Measurements from ENCODE around the gene SNAPIN. TPM values are rescaled to one million over a fixed set of nuclear protein-coding genes. Genes with fewer than 3 reads are reported as not detected.
"Not testable (repeated sequence)": the region's sequence is repeated elsewhere in the genome, so short reads cannot be mapped to it uniquely, and the experiment has no call there.

Gene SNAPIN
- polyA plus RNA-seq, 1 donor from 2014 or later, result 74.5 TPM

GRCh38 chr1:153649137-153649862, 9.2 kb upstream of the SNAPIN start:
- H3K4me1 Mint-ChIP-seq, result peaks cover 2 to 7% (median 7%) of the 10 kb centered on the region in 3 donors
- H3K9me3 Mint-ChIP-seq, result no peaks in the 10 kb centered on the region
- H3K36me3 Mint-ChIP-seq, result peaks cover 3% of the 10 kb centered on the region
- no peak overlapping the region for H3K4me3 Mint-ChIP-seq
- H3K27me3 Mint-ChIP-seq, result no peaks in the 10 kb centered on the region
- peak overlapping the region in 2 of 3 donors; percentile 52 to 92 for H3K27ac Mint-ChIP-seq

GRCh38 chr1:153649863-153650235, 8.7 kb upstream of the SNAPIN start:
- H3K4me3 Mint-ChIP-seq, result no peak overlapping the region
- peaks cover 2 to 7% (median 7%) of the 10 kb centered on the region in 3 donors for H3K4me1 Mint-ChIP-seq
- no peaks in the 10 kb centered on the region for H3K9me3 Mint-ChIP-seq
- H3K27me3 Mint-ChIP-seq, result no peaks in the 10 kb centered on the region
- peaks cover 3% of the 10 kb centered on the region for H3K36me3 Mint-ChIP-seq
- no peak overlapping the region for H3K27ac Mint-ChIP-seq

- H3K36me3 Mint-ChIP-seq, result peaks cover 3% of the 10 kb centered on the region
- H3K27ac Mint-ChIP-seq, result no peak overlapping the region
- H3K27me3 Mint-ChIP-seq, result no peaks in the 10 kb centered on the region
- H3K9me3 Mint-ChIP-seq, result no peaks in the 10 kb centered on the region
- peaks cover under 1 to 4% (median 4%) of the 10 kb centered on the region in 3 donors for H3K4me1 Mint-ChIP-seq
- no peak overlapping the region for H3K4me3 Mint-ChIP-seq
These were observed 6.7 kb upstream of the SNAPIN start for GRCh38 chr1:153651771-153652170.

- no peaks in the 10 kb centered on the region for H3K9me3 Mint-ChIP-seq
These were observed 5.5 kb upstream of the SNAPIN start for GRCh38 chr1:153652805-153653500.

DNA sequence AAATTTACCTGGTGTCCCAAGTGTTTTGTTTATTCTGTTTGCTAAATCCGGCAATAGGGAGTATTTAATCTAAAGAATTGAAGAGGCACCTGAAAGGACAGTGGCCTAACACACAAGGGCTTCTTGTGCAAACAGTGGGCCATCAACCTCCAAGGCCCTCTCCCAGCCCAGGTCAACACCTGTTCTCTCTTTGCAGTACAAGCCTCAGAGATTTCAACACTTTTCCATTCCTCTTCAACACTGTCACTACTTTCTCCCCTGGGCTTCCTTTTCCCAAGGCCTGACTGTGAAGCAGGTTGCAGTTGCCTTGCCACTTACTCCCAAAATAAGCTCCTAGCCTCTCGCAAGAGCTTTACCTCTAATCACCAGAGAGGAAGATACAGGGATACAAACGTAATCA, 3.2 kb upstream of the SNAPIN start:
- Mint-ChIP-seq H3K4me1 (peaks cover 9 to 11% (median 11%) of the 10 kb centered on the region in 3 donors), H3K36me3 (peaks cover 4% of the 10 kb centered on the region), H3K4me3 (no peak overlapping the region), H3K27me3 (no peaks in the 10 kb centered on the region), H3K27ac (peak overlapping the region in 1 of 3 donors; percentile 67), H3K9me3 (no peaks in the 10 kb centered on the region)

More at GRCh38 chr1:153652805-153653500, 5.5 kb upstream of the SNAPIN start:
- Mint-ChIP-seq H3K4me1 (peaks cover 0 to 6% (median 2%) of the 10 kb centered on the region in 3 donors), H3K36me3 (peaks cover 2% of the 10 kb centered on the region), H3K4me3 (no peak overlapping the region), H3K27me3 (no peaks in the 10 kb centered on the region), H3K27ac (no peak overlapping the region)

DNA sequence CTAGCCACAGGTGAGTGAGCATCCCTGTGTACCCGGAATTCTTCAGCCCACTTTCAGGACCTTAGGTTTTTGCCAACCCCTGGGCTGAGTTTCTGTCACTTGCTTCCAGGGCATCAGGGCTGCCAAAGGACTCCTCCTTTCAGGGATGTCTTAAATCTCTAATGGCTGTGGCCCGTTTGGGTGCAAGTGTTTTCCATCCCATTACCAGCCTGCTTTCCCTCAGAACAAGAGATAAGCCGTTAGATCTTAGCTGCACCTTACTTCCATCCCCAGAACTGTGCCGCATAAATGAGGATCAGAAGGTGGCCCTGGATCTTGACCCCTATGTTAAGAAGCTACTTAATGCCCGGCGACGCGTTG, 652 bp downstream of the SNAPIN start:
- no peaks in the 10 kb centered on the region for H3K27me3 Mint-ChIP-seq
- peak overlapping the region; percentile 91 to 96 (median 91) for H3K27ac Mint-ChIP-seq
- peaks cover 9 to 11% (median 10%) of the 10 kb centered on the region in 3 donors for H3K4me1 Mint-ChIP-seq

GRCh38 chr1:153659656-153660055, 1.2 kb downstream of the SNAPIN start:
- H3K36me3 Mint-ChIP-seq, result peaks cover 4% of the 10 kb centered on the region
- peak overlapping the region; percentile 92 to 97 (median 96) for H3K4me3 Mint-ChIP-seq
- no peaks in the 10 kb centered on the region for H3K27me3 Mint-ChIP-seq
- peaks cover 9 to 11% (median 10%) of the 10 kb centered on the region in 3 donors for H3K4me1 Mint-ChIP-seq
- H3K27ac Mint-ChIP-seq, result peak overlapping the region in 2 of 3 donors; percentile 91 to 96
- no peaks in the 10 kb centered on the region for H3K9me3 Mint-ChIP-seq

More for the DNA sequence above, 652 bp downstream of the SNAPIN start:
- no peaks in the 10 kb centered on the region for H3K9me3 Mint-ChIP-seq
- peak overlapping the region; percentile 92 to 97 (median 96) for H3K4me3 Mint-ChIP-seq
- H3K36me3 Mint-ChIP-seq, result peaks cover 4% of the 10 kb centered on the region

DNA sequence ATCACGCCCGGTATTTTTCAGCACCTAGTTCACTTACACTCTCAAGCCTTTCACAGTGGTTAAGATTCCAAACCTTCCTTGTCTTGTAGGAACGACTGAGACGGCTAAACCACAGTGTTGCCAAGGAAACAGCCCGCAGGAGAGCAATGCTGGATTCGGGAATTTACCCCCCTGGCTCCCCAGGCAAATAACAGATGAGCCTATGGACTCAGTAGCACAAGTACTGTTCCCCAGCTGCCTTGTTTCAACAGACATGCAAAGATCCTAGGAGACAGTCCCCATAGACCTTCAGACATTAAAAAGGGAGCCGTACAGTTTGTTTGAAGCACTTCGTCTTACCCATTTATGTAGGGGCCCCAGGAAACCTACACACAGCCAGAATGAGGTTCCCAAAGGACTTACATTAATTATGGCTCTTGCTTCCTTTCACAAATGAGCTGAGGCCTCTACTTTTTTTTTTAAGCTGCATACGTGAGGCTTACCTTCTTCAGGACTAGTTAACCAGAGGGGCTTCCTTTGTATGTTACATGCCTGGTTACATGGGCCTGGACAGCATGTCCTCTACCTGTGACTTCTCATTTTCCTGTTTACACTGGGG, 2.7 kb downstream of the SNAPIN start:
- Mint-ChIP-seq H3K27me3 (no peaks in the 10 kb centered on the region), H3K36me3 (peaks cover 3% of the 10 kb centered on the region), H3K27ac (peak overlapping the region; percentile 35 to 94 (median 63)), H3K4me3 (peak overlapping the region in 1 of 4 donors; percentile 26), H3K9me3 (no peaks in the 10 kb centered on the region), H3K4me1 (peaks cover 9 to 10% (median 10%) of the 10 kb centered on the region in 3 donors)

- Mint-ChIP-seq H3K4me3 (peak overlapping the region in 1 of 4 donors; percentile 26), H3K4me1 (peaks cover 9 to 10% (median 9%) of the 10 kb centered on the region in 3 donors), H3K36me3 (peaks cover 2% of the 10 kb centered on the region), H3K27ac (peak overlapping the region in 1 of 3 donors; percentile 41), H3K9me3 (no peaks in the 10 kb centered on the region), H3K27me3 (no peaks in the 10 kb centered on the region)
These were observed 3.8 kb downstream of the SNAPIN start for GRCh38 chr1:153662269-153662668.

DNA sequence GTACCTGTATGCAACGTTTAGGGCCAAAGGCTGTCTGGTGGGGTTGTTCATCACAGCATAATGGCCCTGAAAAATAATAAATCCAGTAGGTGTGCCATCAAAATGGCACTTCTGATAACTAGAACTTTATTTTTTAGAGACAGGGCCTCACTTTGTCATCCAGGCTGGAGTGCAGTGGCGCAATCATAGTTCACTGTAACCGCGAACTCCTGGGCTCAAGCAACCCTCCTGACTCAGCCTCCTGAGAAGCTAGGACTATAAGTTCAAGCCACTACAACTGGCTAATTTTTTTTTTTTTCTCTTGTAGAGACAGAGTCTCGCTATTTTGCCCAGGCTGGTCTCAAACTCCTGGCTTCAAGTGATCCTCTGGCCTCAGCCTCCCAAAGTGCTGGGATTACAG, 4.7 kb downstream of the SNAPIN start:
- Mint-ChIP-seq H3K4me1 (peaks cover 7 to 14% (median 8%) of the 10 kb centered on the region in 3 donors), H3K27ac (no peak overlapping the region), H3K27me3 (no peaks in the 10 kb centered on the region), H3K9me3 (no peaks in the 10 kb centered on the region), H3K4me3 (no peak overlapping the region), H3K36me3 (peaks cover 1% of the 10 kb centered on the region)

GRCh38 chr1:153667439-153667838, 8.9 kb downstream of the SNAPIN start:
- H3K27ac Mint-ChIP-seq, result peak overlapping the region in 1 of 3 donors; percentile 49
- H3K27me3 Mint-ChIP-seq, result no peaks in the 10 kb centered on the region
- no peaks in the 10 kb centered on the region for H3K9me3 Mint-ChIP-seq
- H3K36me3 Mint-ChIP-seq, result no peaks in the 10 kb centered on the region
- peak overlapping the region in 1 of 4 donors; percentile 78 for H3K4me3 Mint-ChIP-seq
- peaks cover 0 to 18% (median 8%) of the 10 kb centered on the region in 3 donors for H3K4me1 Mint-ChIP-seq

GRCh38 chr1:153668672-153669071, 10.2 kb downstream of the SNAPIN start:
- H3K4me3 Mint-ChIP-seq, result peak overlapping the region in 2 of 4 donors; percentile 55 to 78
- peaks cover 0 to 18% (median 9%) of the 10 kb centered on the region in 3 donors for H3K4me1 Mint-ChIP-seq
- peak overlapping the region in 1 of 3 donors; percentile 49 for H3K27ac Mint-ChIP-seq
- H3K36me3 Mint-ChIP-seq, H3K27me3 Mint-ChIP-seq, H3K9me3 Mint-ChIP-seq: not testable (repeated sequence)

DNA sequence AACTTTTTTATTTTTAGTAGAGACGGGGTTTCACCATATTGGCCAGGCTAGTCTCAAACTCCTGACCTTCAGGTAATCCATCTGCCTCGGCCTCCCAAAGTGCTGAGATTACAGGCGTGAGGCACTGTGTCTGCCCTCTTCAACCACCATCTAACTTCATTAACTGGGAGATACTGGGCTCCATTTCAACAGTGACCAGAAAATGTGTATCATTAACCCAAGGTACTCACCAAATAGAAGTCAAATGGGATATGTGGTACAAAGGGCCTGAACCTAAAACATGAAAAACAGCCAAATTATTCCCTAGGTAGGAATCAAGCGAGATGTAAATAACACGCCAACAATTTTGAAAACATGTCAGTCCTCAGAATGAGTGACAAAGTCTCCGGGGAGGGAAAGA, 11.1 kb downstream of the SNAPIN start:
- Mint-ChIP-seq H3K9me3 (no peaks in the 10 kb centered on the region), H3K27ac (no peak overlapping the region), H3K4me1 (peaks cover 0 to 18% (median 9%) of the 10 kb centered on the region in 3 donors), H3K36me3 (no peaks in the 10 kb centered on the region), H3K4me3 (peak overlapping the region in 1 of 4 donors; percentile 55), H3K27me3 (no peaks in the 10 kb centered on the region)

GRCh38 chr1:153670257-153670858, 11.9 kb downstream of the SNAPIN start:
- Mint-ChIP-seq H3K4me3 (no peak overlapping the region), H3K27me3 (no peaks in the 10 kb centered on the region), H3K9me3 (no peaks in the 10 kb centered on the region), H3K36me3 (no peaks in the 10 kb centered on the region), H3K27ac (no peak overlapping the region), H3K4me1 (peaks cover 0 to 18% (median 9%) of the 10 kb centered on the region in 3 donors)

All from IgD-negative memory B cell (primary cell).